Activated naive CD4-positive, alpha-beta T cell treated with Interleukin-2 at 50 U/mL for 16 hours (primary cell): Measurements from ENCODE around the gene ECI2.
"Not testable (repeated sequence)": the region's sequence is repeated elsewhere in the genome, so short reads cannot be mapped to it uniquely, and the experiment has no call there.

Experiments
- DNase-seq: peaks from one replicate; pipeline ENCODE4 v3.0.0-alpha.2; 2020

The ECI2 gene

GRCh38 chr6:4138186-4138585, 2.8 kb upstream of the ECI2 start:
- DNase-seq: no peak

- DNase-seq: no peak
Observed at GRCh38 chr6:4136354-4136831, 1.0 kb upstream of the ECI2 start.

GRCh38 chr6:4135665-4136353, 434 bp upstream of the ECI2 start:
- DNase-seq: peak; percentile 95

- DNase-seq: peak; percentile 25
Observed at GRCh38 chr6:4133941-4134838, 1.2 kb downstream of the ECI2 start.

- no peak for DNase-seq
Observed at GRCh38 chr6:4130357-4130987, 4.9 kb downstream of the ECI2 start.

- no peak for DNase-seq
Observed at GRCh38 chr6:4129446-4129845, 5.9 kb downstream of the ECI2 start.

- no peak for DNase-seq
Observed at GRCh38 chr6:4128748-4129147, 6.6 kb downstream of the ECI2 start.

- DNase-seq: no peak
Observed at GRCh38 chr6:4128072-4128471, 7.3 kb downstream of the ECI2 start.

GRCh38 chr6:4125933-4126864, 9.2 kb downstream of the ECI2 start:
- no peak for DNase-seq

GRCh38 chr6:4125500-4125899, 9.9 kb downstream of the ECI2 start:
- DNase-seq: no peak

- DNase-seq: no peak
Observed at GRCh38 chr6:4124351-4124750, 11.0 kb downstream of the ECI2 start.

GRCh38 chr6:4115741-4116140, 19.6 kb downstream of the ECI2 start:
- DNase-seq: no peak

GRCh38 chr6:4114123-4114522, 21.3 kb downstream of the ECI2 start:
- no peak for DNase-seq

- no peak for DNase-seq
Observed at GRCh38 chr6:4113649-4114048, 21.7 kb downstream of the ECI2 start.

GRCh38 chr6:4112366-4112765, 23.0 kb downstream of the ECI2 start:
- DNase-seq: no peak

GRCh38 chr6:4109363-4109815, 26.0 kb downstream of the ECI2 start:
- DNase-seq: not testable (repeated sequence)

GRCh38 chr6:4108561-4109093, 26.7 kb downstream of the ECI2 start:
- DNase-seq: no peak

- no peak for DNase-seq
Observed at GRCh38 chr6:4107873-4108272, 27.5 kb downstream of the ECI2 start.

GRCh38 chr6:4105980-4106536, 29.3 kb downstream of the ECI2 start:
- no peak for DNase-seq

GRCh38 chr6:4103929-4104328, 31.4 kb downstream of the ECI2 start:
- no peak for DNase-seq

- DNase-seq: no peak
Observed at GRCh38 chr6:4102687-4103244, 32.6 kb downstream of the ECI2 start.
